ENCODE measurements around the gene MYO18B. TPM values are rescaled to one million over a fixed set of nuclear protein-coding genes. Genes with fewer than 3 reads are reported as not detected.

Gene MYO18B
- total RNA-seq, 4 donors from 2014 or later = under 0.01 to 0.50 (median 0.13) TPM

DNA sequence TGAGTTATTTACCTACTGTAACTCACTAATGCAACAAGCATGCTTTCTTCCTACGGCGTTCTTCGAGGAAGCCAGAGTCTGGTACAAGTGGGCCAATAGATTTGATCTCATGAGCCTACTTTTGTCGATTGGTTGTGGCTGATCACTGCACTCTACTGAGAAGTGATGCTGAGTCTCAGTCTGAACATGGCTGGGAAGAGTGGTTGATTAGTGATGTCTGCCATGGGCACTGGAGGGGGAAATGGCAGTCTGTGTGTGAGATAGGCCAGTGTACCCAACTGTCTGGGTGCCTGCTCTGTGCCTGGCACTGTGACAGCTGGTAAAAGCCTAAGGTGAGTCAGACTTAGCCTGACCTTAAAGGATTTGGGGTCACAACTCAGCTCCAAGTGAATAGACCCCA is 28.3 kb downstream of the MYO18B start:
- Histone ChIP-seq H3K27me3 (peaks cover 0 to 18% (median 0%) of the 10 kb centered on the region in 4 donors), H3K4me1 (no peaks in the 10 kb centered on the region), H3K36me3 (peaks cover 0 to 53% (median 0%) of the 10 kb centered on the region in 4 donors), H3K27ac (replicated peaks in 1 of 4) (no peak overlapping the region), H3K4me3 (no peak overlapping the region), H3K9me3 (peaks cover 0 to 21% (median 12%) of the 10 kb centered on the region in 4 donors)
- 96% methylated on average over 4 of the region's 4 CpGs for WGBS
- no peak for DNase-seq (ENCODE audit: extremely low spot score)
- intact Hi-C loops (cut with DNase I) = no loop called here
- TF ChIP-seq, protein P1, sequence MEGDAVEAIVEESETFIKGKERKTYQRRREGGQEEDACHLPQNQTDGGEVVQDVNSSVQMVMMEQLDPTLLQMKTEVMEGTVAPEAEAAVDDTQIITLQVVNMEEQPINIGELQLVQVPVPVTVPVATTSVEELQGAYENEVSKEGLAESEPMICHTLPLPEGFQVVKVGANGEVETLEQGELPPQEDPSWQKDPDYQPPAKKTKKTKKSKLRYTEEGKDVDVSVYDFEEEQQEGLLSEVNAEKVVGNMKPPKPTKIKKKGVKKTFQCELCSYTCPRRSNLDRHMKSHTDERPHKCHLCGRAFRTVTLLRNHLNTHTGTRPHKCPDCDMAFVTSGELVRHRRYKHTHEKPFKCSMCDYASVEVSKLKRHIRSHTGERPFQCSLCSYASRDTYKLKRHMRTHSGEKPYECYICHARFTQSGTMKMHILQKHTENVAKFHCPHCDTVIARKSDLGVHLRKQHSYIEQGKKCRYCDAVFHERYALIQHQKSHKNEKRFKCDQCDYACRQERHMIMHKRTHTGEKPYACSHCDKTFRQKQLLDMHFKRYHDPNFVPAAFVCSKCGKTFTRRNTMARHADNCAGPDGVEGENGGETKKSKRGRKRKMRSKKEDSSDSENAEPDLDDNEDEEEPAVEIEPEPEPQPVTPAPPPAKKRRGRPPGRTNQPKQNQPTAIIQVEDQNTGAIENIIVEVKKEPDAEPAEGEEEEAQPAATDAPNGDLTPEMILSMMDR (IDR thresholded peaks at IDR 0.05) = no peak
- TF ChIP-seq POLR2AphosphoS5 (IDR thresholded peaks at IDR 0.05) (no peak), EP300 (IDR thresholded peaks at IDR 0.05) (no peak), POLR2A (IDR thresholded peaks at IDR 0.05; ENCODE audit: low read depth) (no peak)

DNA sequence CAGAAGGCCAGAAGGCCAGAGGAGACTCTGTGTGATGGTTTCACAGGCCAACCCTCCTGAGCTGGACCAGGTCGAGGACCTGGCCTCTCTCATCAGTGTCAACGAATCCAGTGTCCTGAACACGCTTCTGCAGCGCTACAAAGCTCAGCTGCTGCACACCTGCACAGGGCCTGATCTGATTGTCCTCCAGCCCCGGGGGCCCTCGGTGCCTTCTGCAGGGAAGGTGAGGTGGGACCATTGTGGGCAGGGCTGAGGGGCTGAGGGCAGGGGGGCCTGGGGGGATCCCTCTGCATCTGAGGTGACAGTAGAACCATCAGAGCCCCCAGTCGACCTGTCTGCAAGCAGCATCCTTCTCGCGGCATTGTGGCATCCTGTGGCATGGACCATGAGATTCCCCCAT is 30.3 kb downstream of the MYO18B start:
- no peak overlapping the region for H3K27ac ChIP-seq (replicated peaks in 1 of 4)
- peaks cover 0 to 4% (median 1%) of the 10 kb centered on the region in 4 donors for H3K9me3 ChIP-seq
- DNase-seq (ENCODE audit: extremely low spot score) = no peak
- H3K36me3 ChIP-seq = peaks cover 0 to 53% (median 0%) of the 10 kb centered on the region in 4 donors
- 74% methylated on average over 8 of the region's 9 CpGs for WGBS
- no peak overlapping the region for H3K4me3 ChIP-seq
- intact Hi-C loops (cut with DNase I) = no loop called here
- TF ChIP-seq EP300 (IDR thresholded peaks at IDR 0.05) (no peak), POLR2A (IDR thresholded peaks at IDR 0.05; ENCODE audit: low read depth) (no peak), POLR2AphosphoS5 (IDR thresholded peaks at IDR 0.05) (no peak)
- TF ChIP-seq, protein P1 (IDR thresholded peaks at IDR 0.05) = no peak
- no peaks in the 10 kb centered on the region for H3K4me1 ChIP-seq
- H3K27me3 ChIP-seq = peaks cover 0 to 18% (median 0%) of the 10 kb centered on the region in 4 donors

DNA sequence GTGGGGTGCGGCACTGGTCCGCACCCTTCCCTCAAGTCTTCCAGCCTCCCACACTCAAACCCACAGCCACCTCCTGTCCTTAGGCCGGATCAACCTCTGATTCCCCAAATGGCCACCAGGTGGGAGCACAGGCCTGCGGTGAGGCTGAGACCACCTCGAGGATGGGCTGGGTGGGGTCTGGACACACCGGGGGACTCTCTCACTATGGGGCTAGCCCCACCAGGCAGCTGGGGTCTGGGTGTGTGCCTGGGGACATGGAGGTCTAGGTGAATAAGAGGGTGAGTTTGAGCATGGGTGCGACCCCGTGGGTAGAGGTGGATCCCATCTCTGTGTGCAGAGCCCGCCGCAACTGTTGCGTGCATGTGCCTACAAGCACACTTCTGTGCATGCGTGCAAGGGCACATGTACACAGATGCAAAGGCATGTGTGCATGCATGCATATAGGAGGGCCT is 32.6 kb downstream of the MYO18B start:
- TF ChIP-seq POLR2A (IDR thresholded peaks at IDR 0.05; ENCODE audit: low read depth) (no peak), POLR2AphosphoS5 (IDR thresholded peaks at IDR 0.05) (no peak), EP300 (IDR thresholded peaks at IDR 0.05) (no peak)
- TF ChIP-seq, protein P1 (IDR thresholded peaks at IDR 0.05) = peak in 1 of 3 experiments; percentile 24
- no peaks in the 10 kb centered on the region for H3K9me3 ChIP-seq
- intact Hi-C loops (cut with DNase I) = no loop called here
- DNase-seq (ENCODE audit: extremely low spot score) = no peak
- peaks cover 0 to 8% (median 0%) of the 10 kb centered on the region in 4 donors for H3K27me3 ChIP-seq
- no peak overlapping the region for H3K4me3 ChIP-seq
- H3K36me3 ChIP-seq = peaks cover 0 to 43% (median 0%) of the 10 kb centered on the region in 4 donors
- 69% methylated on average over 10 of the region's 12 CpGs for WGBS
- H3K4me1 ChIP-seq = no peaks in the 10 kb centered on the region
- no peak overlapping the region for H3K27ac ChIP-seq (replicated peaks in 1 of 4)

DNA sequence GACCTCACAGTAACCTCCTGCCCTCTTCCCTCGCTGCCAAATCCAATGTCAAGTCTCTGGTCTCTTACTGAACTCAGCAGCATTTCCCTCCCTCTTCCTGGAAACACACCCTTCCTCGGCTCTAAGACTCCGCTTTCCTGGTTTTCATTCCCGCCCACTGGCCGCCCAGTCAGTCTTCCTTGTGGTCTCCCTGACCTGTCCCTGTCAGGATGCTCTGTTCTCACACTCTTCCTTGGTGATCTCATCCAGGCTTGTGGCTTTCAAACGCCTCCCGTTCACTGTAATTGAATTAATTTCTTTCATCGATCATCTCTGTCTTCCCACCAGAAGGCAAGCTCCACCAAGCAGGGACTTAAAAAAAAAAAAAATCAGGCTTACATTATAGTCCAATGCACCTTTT is 33.5 kb downstream of the MYO18B start:
- 47% methylated on average over 8 of the region's 8 CpGs for WGBS
- Histone ChIP-seq H3K9me3 (no peaks in the 10 kb centered on the region), H3K27ac (replicated peaks in 1 of 4) (no peak overlapping the region), H3K36me3 (peaks cover 0 to 44% (median 0%) of the 10 kb centered on the region in 4 donors), H3K4me1 (no peaks in the 10 kb centered on the region), H3K4me3 (no peak overlapping the region), H3K27me3 (peaks cover 0 to 15% (median 0%) of the 10 kb centered on the region in 4 donors)
- intact Hi-C loops (cut with DNase I) = no loop called here
- no peak for DNase-seq (ENCODE audit: extremely low spot score)
- TF ChIP-seq POLR2A (IDR thresholded peaks at IDR 0.05; ENCODE audit: low read depth) (no peak), POLR2AphosphoS5 (IDR thresholded peaks at IDR 0.05) (no peak), EP300 (IDR thresholded peaks at IDR 0.05) (no peak)
- TF ChIP-seq, protein P1 (IDR thresholded peaks at IDR 0.05) = no peak

DNA sequence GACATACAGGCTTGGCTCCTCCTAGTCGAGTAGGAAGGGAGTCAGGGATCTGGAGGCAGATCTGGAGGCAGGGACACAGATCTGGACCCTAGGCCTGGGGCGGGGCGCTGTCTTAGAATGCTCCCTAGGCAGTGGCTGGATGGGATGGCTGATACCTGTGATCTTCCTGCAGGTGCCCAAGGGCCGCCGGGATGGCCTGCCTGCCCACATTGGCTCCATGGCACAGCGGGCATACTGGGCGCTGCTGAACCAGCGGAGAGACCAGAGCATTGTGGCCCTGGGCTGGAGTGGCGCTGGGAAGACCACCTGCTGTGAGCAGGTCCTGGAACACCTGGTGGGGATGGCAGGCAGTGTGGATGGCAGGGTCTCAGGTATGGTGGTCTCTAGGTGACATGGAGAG is 35.4 kb downstream of the MYO18B start:
- Histone ChIP-seq H3K27ac (replicated peaks in 1 of 4) (no peak overlapping the region), H3K4me1 (no peaks in the 10 kb centered on the region), H3K36me3 (peaks cover 0 to 47% (median 0%) of the 10 kb centered on the region in 4 donors), H3K4me3 (no peak overlapping the region), H3K9me3 (no peaks in the 10 kb centered on the region), H3K27me3 (peaks cover 0 to 23% (median 0%) of the 10 kb centered on the region in 4 donors)
- 94% methylated on average over 3 of the region's 9 CpGs for WGBS
- intact Hi-C loops (cut with DNase I) = no loop called here
- DNase-seq (ENCODE audit: extremely low spot score) = no peak
- TF ChIP-seq EP300 (IDR thresholded peaks at IDR 0.05) = no peak
- no peak for TF ChIP-seq POLR2A (IDR thresholded peaks at IDR 0.05; ENCODE audit: low read depth)
- no peak for TF ChIP-seq POLR2AphosphoS5 (IDR thresholded peaks at IDR 0.05)
- TF ChIP-seq, protein P1 (IDR thresholded peaks at IDR 0.05) = no peak

Measured in esophagus muscularis mucosa (tissue), 4 donors.